K562 (cell line): ENCODE measurements around the gene PITPNC1. TPM values are rescaled to one million over a fixed set of nuclear protein-coding genes. Genes with fewer than 3 reads are reported as not detected.

Source experiments
- ATF1 ChIP-seq, 2 experiments: fragments of 450-650 bp in 1 of 2; IDR thresholded peaks; 2 replicates each; pipeline ENCODE4 v1.6.1; 2016; ENCODE audit warnings: missing compliant biosample characterization in 1 of 2, missing genetic modification characterization in 1 of 2
- CBX5 ChIP-seq: IDR thresholded peaks from 2 replicates; pipeline ENCODE4 v1.6.1; 2014; ENCODE audit warnings: low read depth, borderline replicate concordance
- CREB5 ChIP-seq: fragments of 250-450 bp; sonication (Bioruptor Pico); IDR thresholded peaks from 2 replicates; pipeline ENCODE4 v1.5.0; 2020; ENCODE audit warnings: mild to moderate bottlenecking
- E2F6 ChIP-seq, 2 experiments: IDR thresholded peaks; 2 replicates each; pipeline ENCODE4 v1.6.1; 2011; ENCODE audit warnings: borderline replicate concordance in 1 of 2, control low read depth in 1 of 2, low read depth in 1 of 2, low read length in 1 of 2, mild to moderate bottlenecking in 1 of 2, mixed read lengths in 1 of 2, moderate library complexity in 1 of 2; ENCODE audit not compliant: insufficient read depth in 1 of 2, insufficient read length in 1 of 2, poor library complexity in 1 of 2, severe bottlenecking in 1 of 2; ENCODE audit errors: extremely low read depth in 1 of 2
- EP300 ChIP-seq: IDR thresholded peaks from 2 replicates; pipeline ENCODE4 v1.6.1; 2012; ENCODE audit warnings: low read length, improper control_type of control experiment
- KDM5B ChIP-seq: fragments of 200-600 bp; sonication (generic); IDR thresholded peaks from 2 replicates; pipeline ENCODE4 v1.6.1; 2012; ENCODE audit warnings: low read depth, mild to moderate bottlenecking, moderate library complexity, low read length, control low read depth, inconsistent platforms; ENCODE audit not compliant: insufficient replicate concordance
- LARP7 ChIP-seq: fragments of 450-650 bp; IDR thresholded peaks from 2 replicates; pipeline ENCODE4 v1.6.1; 2016
- LCOR ChIP-seq: sonication (generic); formaldehyde crosslinking; IDR thresholded peaks from 2 replicates; pipeline ENCODE4 v1.8.0; 2022; ENCODE audit warnings: mild to moderate bottlenecking, missing genetic modification reagents
- MITF ChIP-seq: IDR thresholded peaks from 2 replicates; pipeline ENCODE4 v1.6.1; 2014; ENCODE audit warnings: antibody characterized with exemption
- POLR2AphosphoS5 ChIP-seq: IDR thresholded peaks from 2 replicates; pipeline ENCODE4 v1.6.1; 2011; ENCODE audit warnings: mild to moderate bottlenecking, low read depth, low read length, moderate library complexity; ENCODE audit not compliant: control insufficient read depth, insufficient read depth
- PYGO2 ChIP-seq: fragments of 450-650 bp; IDR thresholded peaks from 2 replicates; pipeline ENCODE4 v1.6.1; 2016; ENCODE audit warnings: mild to moderate bottlenecking, missing genetic modification characterization, moderate library complexity, missing compliant biosample characterization
- RAD21 ChIP-seq, 2 experiments: fragments of 250-450 bp in 1 of 2; fragments of 450-650 bp in 1 of 2; sonication (Bioruptor Pico) in 1 of 2; formaldehyde crosslinking in 1 of 2; IDR thresholded peaks in 1 of 2; conservative IDR thresholded peaks in 1 of 2; 2 replicates each; pipeline versions ENCODE4 v1.4.0 to v1.8.0; 2020 to 2022; ENCODE audit warnings: mild to moderate bottlenecking in 2 of 2, moderate library complexity in 1 of 2
- SPI1 ChIP-seq: IDR thresholded peaks from 2 replicates; pipeline ENCODE4 v1.6.1; 2011; ENCODE audit warnings: low read depth, low read length, control low read depth, borderline replicate concordance
- TCF3 ChIP-seq: sonication (generic); formaldehyde crosslinking; IDR thresholded peaks from 2 replicates; pipeline ENCODE4 v1.4.0; 2020; ENCODE audit warnings: mild to moderate bottlenecking, missing genetic modification reagents
- ZBED1 ChIP-seq: IDR thresholded peaks from 2 replicates; pipeline ENCODE4 v1.6.1; 2014
- ZBTB7A ChIP-seq: IDR thresholded peaks from 2 replicates; pipeline ENCODE4 v1.6.1; 2011; ENCODE audit warnings: low read depth, mild to moderate bottlenecking, low read length, moderate library complexity, borderline replicate concordance; ENCODE audit not compliant: control insufficient read depth
- ZFP36 ChIP-seq: fragments of 150-350 bp; IDR thresholded peaks from 2 replicates; pipeline ENCODE4 v1.6.1; 2018; ENCODE audit warnings: low read length, low read depth; ENCODE audit not compliant: partially characterized antibody
- ZNF609 ChIP-seq: sonication (generic); formaldehyde crosslinking; IDR thresholded peaks from 2 replicates; pipeline ENCODE4 v1.8.1; 2023; ENCODE audit warnings: missing genetic modification reagents, mild to moderate bottlenecking, borderline replicate concordance
- polyA plus RNA-seq, 8 experiments: library from polyadenylated mRNA; depleted of rRNA in 4 of 8; stranded (reverse) in 5 of 8; unstranded in 3 of 8; fragments of >200 nt; fragmentation: Nextera tagmentation in 2 of 8; fragmentation: Illumina TruSeq in 1 of 8; extraction: Ambion mirVana in 2 of 8; extraction: Trizol in 1 of 8; gene quantifications; 2 replicates each; pipeline versions ENCODE4 v1.2.1 to v1.2.3, GENCODE V29; 2011 to 2014; ENCODE audit warnings: inconsistent platforms in 1 of 8, missing spikeins in 1 of 8
- total RNA-seq, 7 experiments: library from RNA; depleted of rRNA in 6 of 7; stranded (reverse); fragments of >200 nt in 6 of 7; fragmentation: Illumina TruSeq in 2 of 7; extraction: Trizol in 2 of 7; gene quantifications; 2 replicates each; pipeline versions ENCODE4 v1.2.1 to v1.2.3, GENCODE V29; 2011 to 2021; ENCODE audit warnings: low replicate concordance in 1 of 7

Gene PITPNC1
- total and polyA plus RNA-seq, 9 of the 15 experiments (the other 6 are each of a cell fraction or from before 2014, with no cell fraction given) = 0.11 to 1.1 (median 0.65) TPM

- peak; percentile 78; the same call in 1 of the 2 replicates for TF ChIP-seq ZBED1
- TF ChIP-seq ATF1 (CRISPR knock-in tag; IDR thresholded peaks at IDR 0.05) = no peak
- TF ChIP-seq ATF1 (tag; IDR thresholded peaks at IDR 0.05) = peak; percentile 86
- peak; percentile 67 for TF ChIP-seq SPI1
- TF ChIP-seq PYGO2 (tag) = no peak
- TF ChIP-seq POLR2AphosphoS5 = peak; percentile 96
- peak; percentile 69 to 83 for TF ChIP-seq RAD21 (CRISPR knock-in tag; conservative IDR thresholded peaks at IDR 0.05 in 1 of 2, IDR thresholded peaks at IDR 0.05 in 1 of 2)
- peak; percentile 37 to 43 for TF ChIP-seq E2F6 (IDR thresholded peaks at IDR 0.05; ENCODE audit: borderline replicate concordance in 1 of 2, extremely low read depth in 1 of 2, insufficient read depth in 1 of 2, insufficient read length in 1 of 2, low read depth in 1 of 2, low read length in 1 of 2, poor library complexity in 1 of 2, severe bottlenecking in 1 of 2)
- TF ChIP-seq ZNF609 = 0 out of 2 replicates have a peak, but pooled peaks have one; percentile 64
- peak; percentile 37 for TF ChIP-seq ZFP36
- peak; percentile 42; the same call in 1 of the 2 replicates for TF ChIP-seq LARP7
- TF ChIP-seq EP300 = peak; percentile 60; the same call in 1 of the 2 replicates
- TF ChIP-seq TCF3 (CRISPR knock-in tag) = no peak
- no peak for TF ChIP-seq MITF
- peak; percentile 87 for TF ChIP-seq LCOR
- no peak for TF ChIP-seq CREB5 (CRISPR knock-in tag)
- TF ChIP-seq KDM5B = peak; percentile 86
- peak; percentile 30; the same call in 1 of the 2 replicates for TF ChIP-seq CBX5
- peak; percentile 65; the same call in 1 of the 2 replicates for TF ChIP-seq ZBTB7A
Observed at GRCh38 chr17:67717624-67718324, 340.7 kb downstream of the PITPNC1 start, which contains the start of gene NOL11 (continued).
